Gastrocnemius medialis (tissue), 4 donors: ENCODE measurements around the gene DPM1.

Experiments
- POLR2A ChIP-seq, 2 donors: fragments of 450-650 bp; IDR thresholded peaks; one replicate each; pipeline ENCODE4 v1.6.1; 2017; ENCODE audit warnings: antibody characterized with exemption in 2 of 2, mild to moderate bottlenecking in 2 of 2, moderate library complexity in 2 of 2
- TF ChIP-seq, protein P1 (sequence below), 5 experiments: fragments of 450-650 bp in 3 of 5; fragments of 200-600 bp in 2 of 5; sonication (generic) in 2 of 5; IDR thresholded peaks in 4 of 5; conservative IDR thresholded peaks in 1 of 5; 1 replicate in 4 of 5; 2 replicates in 1 of 5; pipeline ENCODE4 v1.5.1; 2016 to 2019; ENCODE audit warnings: antibody characterized with exemption in 5 of 5, mild to moderate bottlenecking in 3 of 5, moderate library complexity in 3 of 5

DNA sequence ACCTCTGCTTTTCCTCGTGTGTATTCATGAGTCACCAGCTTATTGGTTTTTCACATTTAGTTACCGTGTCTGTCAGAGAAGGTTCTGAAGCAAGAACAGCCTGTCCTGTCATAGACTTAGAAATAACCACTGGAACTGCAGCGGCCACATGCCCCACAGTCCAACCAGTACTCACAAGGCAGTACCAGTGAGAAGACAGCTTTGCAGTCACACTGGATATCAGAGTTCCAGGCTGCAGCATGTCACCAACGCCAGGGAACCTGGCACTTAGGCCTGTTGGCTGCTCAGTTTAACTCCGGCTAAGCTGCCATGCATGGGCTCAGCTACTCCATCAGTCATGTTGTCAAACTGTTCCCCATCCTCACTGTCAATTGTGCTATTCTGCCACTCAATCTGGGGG is 67.2 kb downstream of the DPM1 start:
- TF ChIP-seq POLR2A (IDR thresholded peaks at IDR 0.05) = no peak
- TF ChIP-seq, protein P1, sequence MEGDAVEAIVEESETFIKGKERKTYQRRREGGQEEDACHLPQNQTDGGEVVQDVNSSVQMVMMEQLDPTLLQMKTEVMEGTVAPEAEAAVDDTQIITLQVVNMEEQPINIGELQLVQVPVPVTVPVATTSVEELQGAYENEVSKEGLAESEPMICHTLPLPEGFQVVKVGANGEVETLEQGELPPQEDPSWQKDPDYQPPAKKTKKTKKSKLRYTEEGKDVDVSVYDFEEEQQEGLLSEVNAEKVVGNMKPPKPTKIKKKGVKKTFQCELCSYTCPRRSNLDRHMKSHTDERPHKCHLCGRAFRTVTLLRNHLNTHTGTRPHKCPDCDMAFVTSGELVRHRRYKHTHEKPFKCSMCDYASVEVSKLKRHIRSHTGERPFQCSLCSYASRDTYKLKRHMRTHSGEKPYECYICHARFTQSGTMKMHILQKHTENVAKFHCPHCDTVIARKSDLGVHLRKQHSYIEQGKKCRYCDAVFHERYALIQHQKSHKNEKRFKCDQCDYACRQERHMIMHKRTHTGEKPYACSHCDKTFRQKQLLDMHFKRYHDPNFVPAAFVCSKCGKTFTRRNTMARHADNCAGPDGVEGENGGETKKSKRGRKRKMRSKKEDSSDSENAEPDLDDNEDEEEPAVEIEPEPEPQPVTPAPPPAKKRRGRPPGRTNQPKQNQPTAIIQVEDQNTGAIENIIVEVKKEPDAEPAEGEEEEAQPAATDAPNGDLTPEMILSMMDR (IDR thresholded peaks at IDR 0.05 in 4 of 5, conservative IDR thresholded peaks at IDR 0.05 in 1 of 5) = no peak
